WERI-Rb-1 (cell line): ENCODE results near the gene TAS2R9.

Source experiments
- DNase-seq: peaks from one replicate; pipeline ENCODE4 v3.0.0-alpha.2; 2020
- H3K27ac ChIP-seq: fragments of 250-450 bp; sonication (Bioruptor Pico); 2 replicates; pipeline ENCODE4 v1.5.1; 2020; ENCODE audit warnings: mild to moderate bottlenecking, moderate library complexity
- H3K27me3 ChIP-seq: fragments of 250-450 bp; sonication (Bioruptor Pico); 2 replicates; pipeline ENCODE4 v1.5.1; 2021; ENCODE audit warnings: mild to moderate bottlenecking, low read depth, moderate library complexity; ENCODE audit not compliant: insufficient read depth, severe bottlenecking
- H3K36me3 ChIP-seq: fragments of 250-450 bp; sonication (Bioruptor Pico); 2 replicates; pipeline ENCODE4 v1.5.1; 2020; ENCODE audit warnings: mild to moderate bottlenecking, moderate library complexity
- H3K4me3 ChIP-seq: 2 replicates; pipeline ENCODE4 v1.5.1; 2011; ENCODE audit warnings: low read depth, mild to moderate bottlenecking, control low read depth, low read length
- H3K9me3 ChIP-seq: fragments of 250-450 bp; sonication (Bioruptor Pico); 2 replicates; pipeline ENCODE4 v1.5.1; 2021; ENCODE audit warnings: mild to moderate bottlenecking, moderate library complexity; ENCODE audit not compliant: severe bottlenecking
- TF ChIP-seq, protein P1 (sequence below): IDR thresholded peaks from 2 replicates; pipeline ENCODE4 v1.5.1; 2011; ENCODE audit warnings: low read depth, mild to moderate bottlenecking, control low read depth, inconsistent platforms, low read length

TAS2R9 gene

DNA sequence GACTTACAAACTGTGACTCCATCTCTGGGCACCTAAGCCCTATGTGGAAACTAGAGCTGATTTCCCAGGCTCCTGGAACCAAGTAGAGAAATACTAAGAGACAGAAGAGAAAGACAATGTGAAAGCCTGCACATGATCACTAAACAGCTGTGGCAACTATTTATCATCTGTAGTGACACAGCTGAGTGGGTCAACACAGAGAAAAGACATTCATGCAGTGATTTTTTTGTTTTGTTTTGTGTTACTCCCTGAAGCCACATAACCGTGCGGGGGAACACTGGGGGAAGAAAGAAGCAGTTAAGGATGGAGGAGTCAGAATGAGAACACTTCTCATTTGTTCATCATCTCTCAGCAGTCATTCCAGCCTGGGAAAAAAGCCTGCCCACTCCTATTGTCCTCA, 37.8 kb upstream of the TAS2R9 start:
- H3K27ac ChIP-seq, result no peak overlapping the region
- no peak for DNase-seq
- H3K27me3 ChIP-seq, result no peaks in the 10 kb centered on the region
- H3K4me3 ChIP-seq, result no peak overlapping the region
- H3K9me3 ChIP-seq, result no peaks in the 10 kb centered on the region
- TF ChIP-seq, protein P1, sequence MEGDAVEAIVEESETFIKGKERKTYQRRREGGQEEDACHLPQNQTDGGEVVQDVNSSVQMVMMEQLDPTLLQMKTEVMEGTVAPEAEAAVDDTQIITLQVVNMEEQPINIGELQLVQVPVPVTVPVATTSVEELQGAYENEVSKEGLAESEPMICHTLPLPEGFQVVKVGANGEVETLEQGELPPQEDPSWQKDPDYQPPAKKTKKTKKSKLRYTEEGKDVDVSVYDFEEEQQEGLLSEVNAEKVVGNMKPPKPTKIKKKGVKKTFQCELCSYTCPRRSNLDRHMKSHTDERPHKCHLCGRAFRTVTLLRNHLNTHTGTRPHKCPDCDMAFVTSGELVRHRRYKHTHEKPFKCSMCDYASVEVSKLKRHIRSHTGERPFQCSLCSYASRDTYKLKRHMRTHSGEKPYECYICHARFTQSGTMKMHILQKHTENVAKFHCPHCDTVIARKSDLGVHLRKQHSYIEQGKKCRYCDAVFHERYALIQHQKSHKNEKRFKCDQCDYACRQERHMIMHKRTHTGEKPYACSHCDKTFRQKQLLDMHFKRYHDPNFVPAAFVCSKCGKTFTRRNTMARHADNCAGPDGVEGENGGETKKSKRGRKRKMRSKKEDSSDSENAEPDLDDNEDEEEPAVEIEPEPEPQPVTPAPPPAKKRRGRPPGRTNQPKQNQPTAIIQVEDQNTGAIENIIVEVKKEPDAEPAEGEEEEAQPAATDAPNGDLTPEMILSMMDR, result no peak
- H3K36me3 ChIP-seq, result no peaks in the 10 kb centered on the region; the same call in none of the 2 replicates

GRCh38 chr12:10842862-10843261, 32.9 kb upstream of the TAS2R9 start:
- H3K27me3 ChIP-seq, result no peaks in the 10 kb centered on the region
- H3K27ac ChIP-seq, result no peak overlapping the region
- TF ChIP-seq, protein P1, result no peak
- no peaks in the 10 kb centered on the region; the same call in none of the 2 replicates for H3K36me3 ChIP-seq
- H3K4me3 ChIP-seq, result no peak overlapping the region
- no peaks in the 10 kb centered on the region for H3K9me3 ChIP-seq
- DNase-seq, result no peak

GRCh38 chr12:10838461-10838860, 28.5 kb upstream of the TAS2R9 start:
- DNase-seq, result no peak
- TF ChIP-seq, protein P1, result no peak
- Histone ChIP-seq H3K36me3 (no peaks in the 10 kb centered on the region; the same call in 1 of the 2 replicates), H3K9me3 (no peaks in the 10 kb centered on the region), H3K27ac (no peak overlapping the region), H3K4me3 (no peak overlapping the region), H3K27me3 (no peaks in the 10 kb centered on the region)

DNA sequence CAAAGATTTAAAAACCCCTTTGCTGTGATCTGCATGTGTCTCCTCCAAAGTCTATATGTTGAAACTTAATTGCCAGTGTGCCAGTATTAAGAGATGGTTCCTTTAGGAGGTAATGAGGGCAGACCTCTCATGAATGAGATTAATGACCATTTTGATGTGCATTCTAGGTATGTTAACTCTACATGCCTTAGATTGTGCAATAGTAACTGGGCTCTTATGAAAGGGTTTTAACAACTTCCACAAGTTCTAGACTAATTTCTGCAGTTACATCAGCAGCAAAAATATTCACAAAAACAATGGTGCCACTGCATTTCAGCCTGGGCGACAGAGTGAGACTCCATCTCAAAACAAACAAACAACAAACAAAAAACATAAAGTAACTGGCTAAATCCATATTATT, 20.0 kb upstream of the TAS2R9 start:
- no peaks in the 10 kb centered on the region for H3K36me3 ChIP-seq
- no peaks in the 10 kb centered on the region for H3K9me3 ChIP-seq
- no peak overlapping the region for H3K27ac ChIP-seq
- H3K4me3 ChIP-seq, result no peak overlapping the region
- no peaks in the 10 kb centered on the region for H3K27me3 ChIP-seq
- no peak for DNase-seq
- TF ChIP-seq, protein P1, result no peak

DNA sequence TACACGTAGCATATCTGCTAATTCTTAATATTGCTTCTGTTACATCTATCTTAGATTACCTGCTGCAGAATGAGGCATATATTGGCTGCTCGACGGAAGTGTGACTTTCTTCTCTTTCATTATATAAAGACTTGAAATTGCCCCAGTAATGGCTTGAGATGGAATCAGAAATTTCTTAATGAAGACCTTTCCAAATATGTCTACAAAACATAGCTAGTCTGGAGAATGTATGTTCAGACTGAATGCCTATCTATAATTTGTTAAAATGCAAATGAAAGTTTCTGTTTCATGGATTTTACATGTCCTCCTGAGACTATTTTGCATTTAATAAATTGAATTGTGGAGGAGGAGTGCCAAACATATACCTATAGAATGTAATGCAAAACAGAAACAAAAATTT, 16.3 kb upstream of the TAS2R9 start, which contains the start of gene TAS2R10:
TSS of gene TAS2R10 (minus strand) at position 101 of the 400 bp plus-strand sequence. CDS start at position 12, 89 bp downstream.
- no peak for DNase-seq
- TF ChIP-seq, protein P1, result no peak
- no peaks in the 10 kb centered on the region for H3K36me3 ChIP-seq
- H3K4me3 ChIP-seq, result no peak within 1 kb of the TSS
- no peaks in the 10 kb centered on the region for H3K9me3 ChIP-seq
- H3K27me3 ChIP-seq, result no peaks in the 10 kb centered on the region
- no peak within 1 kb of the TSS for H3K27ac ChIP-seq

DNA sequence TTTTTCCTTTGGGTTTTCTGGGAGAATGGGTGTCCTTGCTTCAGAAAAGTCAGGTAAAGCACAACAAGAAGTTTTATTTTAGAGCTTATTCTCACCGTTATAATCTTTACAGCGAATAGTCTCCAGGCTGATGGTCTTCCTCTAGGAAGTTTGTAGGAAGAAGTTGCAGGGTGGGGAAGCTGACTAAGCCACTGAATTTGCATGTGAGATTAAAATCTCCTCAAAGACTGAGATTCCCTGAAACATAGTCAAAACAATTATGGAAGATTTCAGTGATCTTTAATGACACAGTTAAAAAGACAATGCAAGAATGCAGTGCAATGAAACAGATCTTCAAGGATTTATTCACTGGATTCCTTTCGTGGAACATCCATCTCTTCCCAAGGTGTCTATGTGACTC, 15.0 kb upstream of the TAS2R9 start:
- no peaks in the 10 kb centered on the region for H3K9me3 ChIP-seq
- no peak for DNase-seq
- H3K27me3 ChIP-seq, result no peaks in the 10 kb centered on the region
- H3K27ac ChIP-seq, result no peak overlapping the region
- H3K4me3 ChIP-seq, result no peak overlapping the region
- TF ChIP-seq, protein P1, result no peak
- no peaks in the 10 kb centered on the region for H3K36me3 ChIP-seq
